Measurements from ENCODE around the gene LRMDA. TPM values are rescaled to one million over a fixed set of nuclear protein-coding genes. Genes with fewer than 3 reads are reported as not detected.

The LRMDA gene
- total RNA-seq, 1 experiment from 2014 or later: not detected

DNA sequence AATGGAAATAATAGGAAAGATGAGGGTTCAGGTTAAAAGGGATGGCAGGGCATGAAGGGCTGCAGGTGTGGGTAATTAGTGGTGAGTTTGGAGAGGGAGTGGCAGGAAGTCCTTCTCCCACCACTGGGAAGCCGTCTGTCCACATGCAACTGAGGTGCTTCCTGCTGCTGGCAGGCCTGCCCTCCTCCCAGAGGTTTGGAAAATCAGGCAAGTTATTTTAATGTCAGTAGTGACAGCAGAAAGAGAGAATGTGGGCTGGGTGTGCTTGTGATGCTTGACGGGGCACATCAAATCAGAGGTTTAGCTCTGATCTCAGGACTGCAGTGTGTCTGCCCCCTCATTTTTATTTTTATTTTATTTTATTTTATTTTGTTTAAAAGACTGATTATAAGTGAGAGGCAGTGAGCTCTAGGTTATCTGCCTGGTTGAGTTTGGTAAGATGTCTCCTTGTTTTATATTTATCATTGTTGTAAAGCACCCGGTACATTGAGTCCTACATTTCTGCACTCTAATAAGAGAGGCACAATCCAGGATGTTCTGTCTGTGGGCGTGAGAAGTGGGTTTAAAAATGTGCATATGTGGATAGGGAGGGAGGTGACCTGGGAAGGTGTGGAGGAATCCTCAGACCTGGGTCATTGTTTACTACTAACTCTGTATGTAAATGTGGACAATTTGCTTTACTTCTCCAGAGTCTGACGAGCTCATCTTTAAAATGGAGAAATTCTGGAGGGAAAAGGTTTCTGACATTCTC is 504.4 kb downstream of the LRMDA start:
- no peaks in the 10 kb centered on the region for H3K36me3 ChIP-seq (ENCODE audit: insufficient read depth, low read length, poor library complexity, severe bottlenecking)
- BruUV-seq (replicated peaks): no TSS peak
- ChIA-PET POLR2A (ENCODE audit: low non-redundant PET) (interaction anchor here (0.7 kb wide), 1 partner anchor 1750 kb away, joined by 4 read pairs; no protein-coding TSS in a partner anchor), CTCF (no interaction called here)
- no peaks in the 10 kb centered on the region for H3K9me3 ChIP-seq (ENCODE audit: low read depth, low read length, poor library complexity, severe bottlenecking)
- TF ChIP-seq, protein P1, sequence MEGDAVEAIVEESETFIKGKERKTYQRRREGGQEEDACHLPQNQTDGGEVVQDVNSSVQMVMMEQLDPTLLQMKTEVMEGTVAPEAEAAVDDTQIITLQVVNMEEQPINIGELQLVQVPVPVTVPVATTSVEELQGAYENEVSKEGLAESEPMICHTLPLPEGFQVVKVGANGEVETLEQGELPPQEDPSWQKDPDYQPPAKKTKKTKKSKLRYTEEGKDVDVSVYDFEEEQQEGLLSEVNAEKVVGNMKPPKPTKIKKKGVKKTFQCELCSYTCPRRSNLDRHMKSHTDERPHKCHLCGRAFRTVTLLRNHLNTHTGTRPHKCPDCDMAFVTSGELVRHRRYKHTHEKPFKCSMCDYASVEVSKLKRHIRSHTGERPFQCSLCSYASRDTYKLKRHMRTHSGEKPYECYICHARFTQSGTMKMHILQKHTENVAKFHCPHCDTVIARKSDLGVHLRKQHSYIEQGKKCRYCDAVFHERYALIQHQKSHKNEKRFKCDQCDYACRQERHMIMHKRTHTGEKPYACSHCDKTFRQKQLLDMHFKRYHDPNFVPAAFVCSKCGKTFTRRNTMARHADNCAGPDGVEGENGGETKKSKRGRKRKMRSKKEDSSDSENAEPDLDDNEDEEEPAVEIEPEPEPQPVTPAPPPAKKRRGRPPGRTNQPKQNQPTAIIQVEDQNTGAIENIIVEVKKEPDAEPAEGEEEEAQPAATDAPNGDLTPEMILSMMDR (conservative IDR thresholded peaks at IDR 0.05; ENCODE audit: low read depth, low read length): no peak
- no peak for TF ChIP-seq EZH2 (IDR thresholded peaks at IDR 0.05; ENCODE audit: borderline replicate concordance, low read depth, low read length, poor library complexity, severe bottlenecking)
- intact Hi-C loops (cut with micrococcal nuclease; ENCODE audit: unreplicated experiment): no loop called here
- no peak overlapping the region for H3K4me3 ChIP-seq (ENCODE audit: low read depth, low read length, poor library complexity, severe bottlenecking)
- DNase-seq (ENCODE audit: low spot score): no peak
- no peaks in the 10 kb centered on the region for H3K4me1 ChIP-seq (ENCODE audit: insufficient read depth, low read length, poor library complexity, severe bottlenecking)
- peaks cover 17% of the 10 kb centered on the region for H3K27me3 ChIP-seq (replicated peaks; ENCODE audit: insufficient read depth, low read depth, low read length, poor library complexity)
- no peak overlapping the region for H3K27ac ChIP-seq (ENCODE audit: low read depth, low read length, poor library complexity, severe bottlenecking)

DNA sequence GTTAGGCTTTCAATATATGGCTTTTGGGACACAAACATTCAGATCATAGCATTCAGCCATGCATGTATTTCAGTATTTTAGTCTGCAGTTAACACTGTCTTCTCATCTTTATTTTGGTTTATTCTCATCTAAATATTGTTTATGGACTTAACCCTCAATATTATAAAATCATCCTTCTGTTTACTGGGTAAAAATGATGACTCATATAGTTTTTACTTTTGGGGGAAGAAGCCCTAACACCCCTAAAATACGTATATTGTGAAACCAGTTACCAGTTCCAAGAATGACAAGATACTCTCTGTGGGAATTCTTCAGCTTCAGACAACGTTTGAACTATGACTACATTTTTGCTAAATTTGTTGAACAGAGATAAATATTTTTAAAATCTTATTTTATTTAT is 505.4 kb downstream of the LRMDA start:
- intact Hi-C loops (cut with micrococcal nuclease; ENCODE audit: unreplicated experiment): no loop called here
- H3K27me3 ChIP-seq (replicated peaks; ENCODE audit: insufficient read depth, low read depth, low read length, poor library complexity): peaks cover 13% of the 10 kb centered on the region
- ChIA-PET POLR2A (ENCODE audit: low non-redundant PET) (no interaction called here), CTCF (no interaction called here)
- H3K36me3 ChIP-seq (ENCODE audit: insufficient read depth, low read length, poor library complexity, severe bottlenecking): no peaks in the 10 kb centered on the region
- no peak for DNase-seq (ENCODE audit: low spot score)
- H3K4me3 ChIP-seq (ENCODE audit: low read depth, low read length, poor library complexity, severe bottlenecking): no peak overlapping the region
- no peaks in the 10 kb centered on the region for H3K9me3 ChIP-seq (ENCODE audit: low read depth, low read length, poor library complexity, severe bottlenecking)
- H3K27ac ChIP-seq (ENCODE audit: low read depth, low read length, poor library complexity, severe bottlenecking): no peak overlapping the region
- H3K4me1 ChIP-seq (ENCODE audit: insufficient read depth, low read length, poor library complexity, severe bottlenecking): no peaks in the 10 kb centered on the region
- no peak for TF ChIP-seq EZH2 (IDR thresholded peaks at IDR 0.05; ENCODE audit: borderline replicate concordance, low read depth, low read length, poor library complexity, severe bottlenecking)
- TF ChIP-seq, protein P1 (conservative IDR thresholded peaks at IDR 0.05; ENCODE audit: low read depth, low read length): no peak
- no TSS peak for BruUV-seq (replicated peaks)

DNA sequence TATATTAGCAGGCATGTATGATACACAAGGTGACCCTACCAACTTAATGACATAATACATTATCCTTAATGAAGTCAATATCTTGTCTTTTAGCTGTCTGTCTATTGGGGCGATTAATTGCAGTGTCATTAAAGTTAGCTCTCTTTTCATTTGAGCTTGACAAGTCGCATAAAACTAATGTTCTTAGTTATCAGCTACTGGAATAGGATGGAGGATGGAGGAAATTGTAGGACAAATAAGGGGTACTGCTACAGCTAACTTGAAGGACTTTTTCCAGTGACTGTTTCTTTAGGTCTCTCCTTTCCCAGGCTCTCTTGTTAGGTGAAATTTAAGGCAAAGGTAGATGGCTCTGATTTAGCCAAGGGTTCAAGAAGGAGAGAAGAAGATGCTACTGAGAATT is 506.4 kb downstream of the LRMDA start:
- no peak for TF ChIP-seq EZH2 (IDR thresholded peaks at IDR 0.05; ENCODE audit: borderline replicate concordance, low read depth, low read length, poor library complexity, severe bottlenecking)
- TF ChIP-seq, protein P1 (conservative IDR thresholded peaks at IDR 0.05; ENCODE audit: low read depth, low read length): no peak
- Histone ChIP-seq H3K36me3 (ENCODE audit: insufficient read depth, low read length, poor library complexity, severe bottlenecking) (no peaks in the 10 kb centered on the region), H3K4me1 (ENCODE audit: insufficient read depth, low read length, poor library complexity, severe bottlenecking) (no peaks in the 10 kb centered on the region), H3K27ac (ENCODE audit: low read depth, low read length, poor library complexity, severe bottlenecking) (no peak overlapping the region), H3K9me3 (ENCODE audit: low read depth, low read length, poor library complexity, severe bottlenecking) (no peaks in the 10 kb centered on the region), H3K27me3 (replicated peaks; ENCODE audit: insufficient read depth, low read depth, low read length, poor library complexity) (peaks cover 13% of the 10 kb centered on the region), H3K4me3 (ENCODE audit: low read depth, low read length, poor library complexity, severe bottlenecking) (no peak overlapping the region)
- ChIA-PET CTCF (no interaction called here), POLR2A (ENCODE audit: low non-redundant PET) (no interaction called here)
- no peak for DNase-seq (ENCODE audit: low spot score)
- intact Hi-C loops (cut with micrococcal nuclease; ENCODE audit: unreplicated experiment): no loop called here
- BruUV-seq (replicated peaks): no TSS peak
